ENCODE data around the gene PTPN20. TPM values are rescaled to one million over a fixed set of nuclear protein-coding genes. Genes with fewer than 3 reads are reported as not detected.

PTPN20 gene
- total and polyA plus RNA-seq, 4 donors: 0.57 to 7.2 (median 1.7) TPM

DNA sequence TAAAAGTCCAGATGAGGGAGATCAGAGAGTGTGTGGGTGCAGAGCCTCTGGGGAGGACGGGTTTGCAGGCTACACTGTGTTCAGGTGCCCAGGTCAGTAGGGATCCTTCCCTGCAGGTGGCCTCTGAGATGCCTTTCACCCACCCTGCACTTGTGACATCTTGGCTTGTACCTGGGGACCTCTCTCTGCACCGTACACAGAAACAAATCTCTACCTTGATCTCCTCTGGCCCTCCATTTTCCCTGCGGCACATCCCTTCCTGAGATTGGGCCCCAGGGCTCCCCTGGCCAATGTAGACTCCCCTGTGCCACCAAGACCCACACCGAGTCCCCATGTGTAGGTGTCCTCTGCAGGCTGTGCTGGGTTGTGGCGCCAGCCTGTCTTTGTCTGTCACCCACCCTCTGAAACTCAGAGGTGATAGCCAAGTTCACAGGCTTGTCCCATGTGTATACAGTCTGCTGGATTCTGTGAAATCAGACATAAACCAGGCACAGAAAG lies 140.6 kb downstream of the PTPN20 start:
- H3K4me1 ChIP-seq (ENCODE audit: control insufficient read depth in 5 of 5, insufficient read depth in 5 of 5, low read length in 5 of 5): peaks cover 0 to 50% (median 12%) of the 10 kb centered on the region in 5 donors
- ATAC-seq (ENCODE audit: insufficient read depth, low FRiP score): no peak
- no peak for DNase-seq
- no peaks in the 10 kb centered on the region for H3K27me3 ChIP-seq (ENCODE audit: control insufficient read depth in 3 of 3, insufficient read depth in 3 of 3, low read length in 2 of 3)
- TF ChIP-seq, protein P1, sequence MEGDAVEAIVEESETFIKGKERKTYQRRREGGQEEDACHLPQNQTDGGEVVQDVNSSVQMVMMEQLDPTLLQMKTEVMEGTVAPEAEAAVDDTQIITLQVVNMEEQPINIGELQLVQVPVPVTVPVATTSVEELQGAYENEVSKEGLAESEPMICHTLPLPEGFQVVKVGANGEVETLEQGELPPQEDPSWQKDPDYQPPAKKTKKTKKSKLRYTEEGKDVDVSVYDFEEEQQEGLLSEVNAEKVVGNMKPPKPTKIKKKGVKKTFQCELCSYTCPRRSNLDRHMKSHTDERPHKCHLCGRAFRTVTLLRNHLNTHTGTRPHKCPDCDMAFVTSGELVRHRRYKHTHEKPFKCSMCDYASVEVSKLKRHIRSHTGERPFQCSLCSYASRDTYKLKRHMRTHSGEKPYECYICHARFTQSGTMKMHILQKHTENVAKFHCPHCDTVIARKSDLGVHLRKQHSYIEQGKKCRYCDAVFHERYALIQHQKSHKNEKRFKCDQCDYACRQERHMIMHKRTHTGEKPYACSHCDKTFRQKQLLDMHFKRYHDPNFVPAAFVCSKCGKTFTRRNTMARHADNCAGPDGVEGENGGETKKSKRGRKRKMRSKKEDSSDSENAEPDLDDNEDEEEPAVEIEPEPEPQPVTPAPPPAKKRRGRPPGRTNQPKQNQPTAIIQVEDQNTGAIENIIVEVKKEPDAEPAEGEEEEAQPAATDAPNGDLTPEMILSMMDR (IDR thresholded peaks at IDR 0.05; ENCODE audit: control extremely low read depth, extremely low read depth): no peak
- H3K9me3 ChIP-seq (ENCODE audit: control insufficient read depth in 4 of 4, insufficient read depth in 3 of 4, low read length in 3 of 4): no peaks in the 10 kb centered on the region
- H3K9ac ChIP-seq (ENCODE audit: insufficient read depth in 1 of 2, low read length in 2 of 2): no peak overlapping the region
- H3K36me3 ChIP-seq (ENCODE audit: control insufficient read depth in 4 of 4, insufficient read depth in 4 of 4, low read length in 4 of 4): no peaks in the 10 kb centered on the region
- H3K4me3 ChIP-seq: no peak overlapping the region
- H3K27ac ChIP-seq (ENCODE audit: low read depth in 1 of 2, low read length in 1 of 2): no peak overlapping the region
- 79 to 93% methylated on average over 5 of the region's 5 CpGs for WGBS, 2 donors
